IMR-90 (cell line): ENCODE data around the gene ADGRL1. TPM values are rescaled to one million over a fixed set of nuclear protein-coding genes. Genes with fewer than 3 reads are reported as not detected.

Experiments
- ATAC-seq: fragments of 200-7000 bp; cut with Tn5 transposase; 2 replicates; pipeline ENCODE4 v1.9.1; 2020; ENCODE audit warnings: low read depth, mild to moderate bottlenecking, moderate library complexity
- BruUV-seq: library from RNA; stranded (reverse); fragments of 400-500 nt; replicated peaks from 2 replicates; lab custom pipeline; 2021; lab: Mats Ljungman, UMichigan
- CTCF ChIA-PET: fragments of 300-600 bp; formaldehyde crosslinking; extraction: SDS; loops from one replicate; lab custom pipeline; 2021; ENCODE audit warnings: antibody characterized with exemption; lab: Yijun Ruan, JAX
- POLR2A ChIA-PET: fragments of 300-600 bp; sonication (Branson Sonifier 250); formaldehyde crosslinking; loops from one replicate; lab custom pipeline; 2022; ENCODE audit warnings: antibody characterized with exemption; ENCODE audit not compliant: unreplicated experiment; lab: Charles Lee
- DNase-seq: peaks from one replicate; pipeline ENCODE4 v3.0.0; 2013
- H2AFZ ChIP-seq: replicated peaks from 2 replicates; pipeline ENCODE3; 2013; ENCODE audit warnings: low read length, mild to moderate bottlenecking; ENCODE audit not compliant: poor library complexity
- H2AK5ac ChIP-seq: 2 replicates; pipeline ENCODE4 v1.6.1; 2013; ENCODE audit warnings: low read depth, low read length, inconsistent platforms
- H2AK9ac ChIP-seq: replicated peaks from 2 replicates; pipeline ENCODE3; 2013; ENCODE audit warnings: mild to moderate bottlenecking, low read depth, low read length, moderate library complexity; ENCODE audit not compliant: poor library complexity
- H2BK120ac ChIP-seq: 2 replicates; pipeline ENCODE4 v1.6.1; 2013; ENCODE audit warnings: low read depth, low read length, inconsistent platforms
- H2BK15ac ChIP-seq: 3 replicates; pipeline ENCODE4 v1.6.1; 2013; ENCODE audit warnings: low read depth, low read length, inconsistent platforms
- H2BK20ac ChIP-seq: 2 replicates; pipeline ENCODE4 v1.6.1; 2013; ENCODE audit warnings: low read depth, mild to moderate bottlenecking, inconsistent platforms, low read length, moderate library complexity
- H2BK5ac ChIP-seq: 2 replicates; pipeline ENCODE4 v1.6.1; 2013; ENCODE audit warnings: mild to moderate bottlenecking, low read depth, low read length, inconsistent platforms; ENCODE audit not compliant: poor library complexity, severe bottlenecking
- H3K14ac ChIP-seq: replicated peaks from 2 replicates; pipeline ENCODE4 v1.6.1; 2013; ENCODE audit warnings: low read depth, low read length, inconsistent platforms
- H3K18ac ChIP-seq: 2 replicates; pipeline ENCODE4 v1.6.1; 2013; ENCODE audit warnings: low read depth, low read length, control low read depth
- H3K23ac ChIP-seq: 2 replicates; pipeline ENCODE4 v1.6.1; 2013; ENCODE audit warnings: low read depth, low read length, inconsistent platforms
- H3K27ac ChIP-seq: 2 replicates; pipeline ENCODE4 v1.5.1; 2013; ENCODE audit warnings: mild to moderate bottlenecking, control low read depth, low read length; ENCODE audit not compliant: insufficient read depth
- H3K27me3 ChIP-seq: 2 replicates; pipeline ENCODE4 v1.6.1; 2013; ENCODE audit warnings: low read length; ENCODE audit not compliant: control insufficient read depth, insufficient read depth
- H3K36me3 ChIP-seq: 2 replicates; pipeline ENCODE4 v1.6.1; 2013; ENCODE audit warnings: low read length, mixed read lengths; ENCODE audit not compliant: control insufficient read depth, insufficient read depth
- H3K4ac ChIP-seq: 2 replicates; pipeline ENCODE4 v1.6.1; 2013; ENCODE audit warnings: low read depth, low read length, inconsistent platforms
- H3K4me1 ChIP-seq: 2 replicates; pipeline ENCODE4 v1.6.1; 2013; ENCODE audit warnings: low read length, mixed read lengths; ENCODE audit not compliant: control insufficient read depth, insufficient read depth
- H3K4me2 ChIP-seq: 2 replicates; pipeline ENCODE4 v1.6.1; 2013; ENCODE audit warnings: low read depth, mild to moderate bottlenecking, control low read depth, low read length, moderate library complexity
- H3K4me3 ChIP-seq: 2 replicates; pipeline ENCODE4 v1.5.1; 2013; ENCODE audit warnings: low read depth, mild to moderate bottlenecking, control low read depth, low read length, moderate library complexity; ENCODE audit not compliant: insufficient read depth
- H3K56ac ChIP-seq: 2 replicates; pipeline ENCODE4 v1.6.1; 2013; ENCODE audit warnings: low read length, inconsistent platforms; ENCODE audit not compliant: insufficient read depth; ENCODE audit errors: extremely low read depth
- H3K79me1 ChIP-seq, 2 experiments: 2 replicates each; pipeline ENCODE4 v1.6.1; 2013; ENCODE audit warnings: low read length in 2 of 2, inconsistent platforms in 1 of 2, low read depth in 1 of 2
- H3K9ac ChIP-seq: 2 replicates; pipeline ENCODE4 v1.6.1; 2013; ENCODE audit warnings: low read depth, low read length, control low read depth
- H3K9me1 ChIP-seq: 2 replicates; pipeline ENCODE4 v1.6.1; 2013; ENCODE audit warnings: low read length, inconsistent platforms; ENCODE audit not compliant: insufficient read depth
- H3K9me3 ChIP-seq: 2 replicates; pipeline ENCODE4 v1.6.1; 2013; ENCODE audit warnings: low read length; ENCODE audit not compliant: control insufficient read depth, insufficient read depth
- H4K20me1 ChIP-seq: 2 replicates; pipeline ENCODE4 v1.6.1; 2013; ENCODE audit warnings: low read length, inconsistent platforms; ENCODE audit not compliant: insufficient read depth
- H4K5ac ChIP-seq: 2 replicates; pipeline ENCODE4 v1.6.1; 2013; ENCODE audit warnings: mild to moderate bottlenecking, low read depth, low read length, control low read depth
- H4K8ac ChIP-seq, 2 experiments: 2 replicates each; pipeline ENCODE4 v1.6.1; 2013; ENCODE audit warnings: low read depth in 2 of 2, low read length in 2 of 2, control low read depth in 1 of 2, inconsistent platforms in 1 of 2
- H4K91ac ChIP-seq: 2 replicates; pipeline ENCODE4 v1.6.1; 2013; ENCODE audit warnings: low read depth, low read length, inconsistent platforms; ENCODE audit not compliant: insufficient read depth
- CEBPB ChIP-seq: IDR thresholded peaks from 2 replicates; pipeline ENCODE4 v1.6.1; 2012; ENCODE audit warnings: low read depth, low read length, improper control_type of control experiment
- CHD1 ChIP-seq: IDR thresholded peaks from 2 replicates; pipeline ENCODE4 v1.6.1; 2012; ENCODE audit warnings: low read depth, low read length, improper control_type of control experiment
- CTCF ChIP-seq: conservative IDR thresholded peaks from 2 replicates; pipeline ENCODE4 v1.5.1; 2012; ENCODE audit warnings: mild to moderate bottlenecking, low read depth, low read length, improper control_type of control experiment
- FOS ChIP-seq: fragments of 150-350 bp; IDR thresholded peaks from 2 replicates; pipeline ENCODE4 v1.6.1; 2016; ENCODE audit warnings: low read depth, low read length
- MAFK ChIP-seq: IDR thresholded peaks from 2 replicates; pipeline ENCODE4 v1.6.1; 2012; ENCODE audit warnings: low read depth, low read length, improper control_type of control experiment
- MAZ ChIP-seq: IDR thresholded peaks from 2 replicates; pipeline ENCODE4 v1.6.1; 2012; ENCODE audit warnings: low read depth, mild to moderate bottlenecking, low read length, improper control_type of control experiment, moderate library complexity, borderline replicate concordance
- MXI1 ChIP-seq: IDR thresholded peaks from 2 replicates; pipeline ENCODE4 v1.6.1; 2012; ENCODE audit warnings: low read depth, mild to moderate bottlenecking, low read length, moderate library complexity, borderline replicate concordance
- NFE2L2 ChIP-seq: fragments of 150-350 bp; IDR thresholded peaks from 2 replicates; pipeline ENCODE4 v1.6.1; 2016; ENCODE audit warnings: low read depth, mild to moderate bottlenecking, low read length
- POLR2A ChIP-seq: IDR thresholded peaks from 2 replicates; pipeline ENCODE4 v1.6.1; 2012; ENCODE audit warnings: mild to moderate bottlenecking, low read depth, low read length
- RAD21 ChIP-seq: IDR thresholded peaks from 2 replicates; pipeline ENCODE4 v1.6.1; 2012; ENCODE audit warnings: low read length, improper control_type of control experiment
- RCOR1 ChIP-seq: IDR thresholded peaks from 2 replicates; pipeline ENCODE4 v1.6.1; 2012; ENCODE audit warnings: mild to moderate bottlenecking, low read length, improper control_type of control experiment; ENCODE audit not compliant: insufficient replicate concordance
- RFX5 ChIP-seq: IDR thresholded peaks from 2 replicates; pipeline ENCODE4 v1.8.0; 2012; ENCODE audit warnings: low read depth, mild to moderate bottlenecking, low read length, moderate library complexity
- SMC3 ChIP-seq: fragments of 150-350 bp; IDR thresholded peaks from 2 replicates; pipeline ENCODE4 v1.6.1; 2016; ENCODE audit warnings: low read depth, mild to moderate bottlenecking, antibody characterized with exemption, low read length, moderate library complexity
- WGBS, 2 experiments: methylation state at CpG; one replicate each; pipeline versions ENCODE4 v1.1.5 to v1.1.7; 2013; ENCODE audit warnings: missing lambda C conversion rate in 2 of 2; ENCODE audit not compliant: insufficient read length in 1 of 2; ENCODE audit errors: extremely low coverage in 2 of 2; 5-methylcytosine and 5-hydroxymethylcytosine counted together
- dilution Hi-C: fragments of 300-500 bp; cut with HindIII; formaldehyde crosslinking; loops from one replicate; pipeline ENCODE4 v1.14.3; 2018; ENCODE audit warnings: low sequenced_read_pairs; ENCODE audit not compliant: unreplicated experiment
- in situ Hi-C: fragments of 300-500 bp; cut with MboI; formaldehyde crosslinking; loops from 3 replicates; pipeline ENCODE4 v1.14.3; 2019; ENCODE audit warnings: low sequenced_read_pairs, inconsistent platforms, mixed read lengths
- intact Hi-C: fragments of 100-400 bp; cut with micrococcal nuclease; formaldehyde crosslinking; loops from 2 replicates; pipeline ENCODE4 v1.10.0; 2022
- polyA plus RNA-seq, 3 experiments: library from polyadenylated mRNA; depleted of rRNA; stranded (reverse); fragments of >200 nt; gene quantifications; 2 replicates each; pipeline ENCODE4 v1.2.3, GENCODE V29; 2012; ENCODE audit warnings: low replicate concordance in 1 of 3
- total RNA-seq: library from RNA; depleted of rRNA; stranded (reverse); fragments of >200 nt; gene quantifications from 2 replicates; pipeline ENCODE4 v1.2.3, GENCODE V29; 2012
- TF ChIP-seq, protein P1 (sequence below): fragments of 150-350 bp; IDR thresholded peaks from 2 replicates; pipeline ENCODE4 v1.6.1; 2016; ENCODE audit warnings: low read depth, mild to moderate bottlenecking, low read length, moderate library complexity, borderline replicate concordance

Gene ADGRL1
- total and polyA plus RNA-seq, 2 of the 4 experiments (the other 2 are of a cell fraction): 0.72 to 2.2 TPM

DNA sequence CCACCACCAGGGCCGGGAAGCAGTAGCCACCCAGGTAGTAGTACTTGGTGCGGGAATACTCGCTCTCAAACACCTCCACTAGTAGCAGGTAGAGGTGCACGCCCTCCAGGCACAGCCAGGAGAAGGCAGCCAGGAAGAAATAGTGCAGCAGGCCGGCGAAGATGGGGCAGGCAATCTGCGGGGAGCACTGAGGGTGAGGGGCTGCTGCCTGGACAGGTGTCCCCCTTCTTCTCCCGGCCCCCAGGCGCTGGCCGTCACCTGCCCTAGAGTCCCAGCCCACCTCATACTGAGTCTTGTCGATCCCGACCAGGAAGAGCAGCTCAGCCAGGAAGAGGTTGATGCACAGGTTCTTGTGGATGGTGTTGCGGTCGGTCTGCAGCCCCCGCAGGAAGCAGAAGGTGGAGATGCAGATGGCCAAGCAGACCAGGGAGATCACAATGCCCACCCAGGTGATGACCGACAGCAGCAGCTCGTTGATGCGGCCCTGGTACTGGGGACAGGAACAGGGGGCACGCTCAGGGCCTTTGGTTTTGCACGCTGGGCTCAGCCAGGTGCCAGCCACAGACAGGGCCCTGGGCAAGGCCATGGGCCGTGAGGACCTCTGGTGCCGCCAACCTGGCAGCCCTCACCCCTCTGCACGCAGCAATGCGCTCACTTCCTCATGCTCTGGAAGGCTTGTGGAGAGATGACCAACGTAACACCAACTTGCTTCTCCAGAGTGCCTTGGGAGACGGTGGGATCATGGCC lies 48.8 kb downstream of the ADGRL1 start:
- Histone ChIP-seq H3K18ac (no peak overlapping the region), H2BK5ac (no peak overlapping the region), H3K9me3 (no peaks in the 10 kb centered on the region), H3K27ac (no peak overlapping the region), H2AK9ac (no peak overlapping the region), H3K4me2 (no peak overlapping the region), H4K5ac (no peak overlapping the region), H2AFZ (no peak overlapping the region), H3K56ac (no peak overlapping the region), H3K4ac (no peak overlapping the region), H3K27me3 (no peaks in the 10 kb centered on the region), H3K9ac (no peak overlapping the region), H4K20me1 (no peaks in the 10 kb centered on the region), H3K36me3 (peaks cover 7% of the 10 kb centered on the region), H3K14ac (no peak overlapping the region), H3K79me1 (no peaks in the 10 kb centered on the region), H4K91ac (no peak overlapping the region), H2AK5ac (no peak overlapping the region), H3K4me3 (no peak overlapping the region), H2BK20ac (no peak overlapping the region), H3K23ac (no peak overlapping the region), H4K8ac (no peak overlapping the region), H3K4me1 (no peaks in the 10 kb centered on the region), H2BK15ac (no peak overlapping the region), H3K9me1 (no peaks in the 10 kb centered on the region), H2BK120ac (no peak overlapping the region)
- CTCF ChIA-PET: no interaction called here
- POLR2A ChIA-PET: no interaction called here
- 98% methylated on average over 8 of the region's 26 CpGs; no CpG with 5 or more reads in 1 of the 2 experiments for WGBS, 2 experiments
- intact Hi-C loops: no loop called here
- in situ Hi-C loops: no loop called here
- TF ChIP-seq SMC3 (no peak), NFE2L2 (no peak), CTCF (no peak), FOS (no peak), RFX5 (no peak), MAZ (no peak), MXI1 (no peak), POLR2A (no peak), RAD21 (no peak), MAFK (no peak), RCOR1 (no peak), CEBPB (no peak), CHD1 (no peak)
- TF ChIP-seq, protein P1, sequence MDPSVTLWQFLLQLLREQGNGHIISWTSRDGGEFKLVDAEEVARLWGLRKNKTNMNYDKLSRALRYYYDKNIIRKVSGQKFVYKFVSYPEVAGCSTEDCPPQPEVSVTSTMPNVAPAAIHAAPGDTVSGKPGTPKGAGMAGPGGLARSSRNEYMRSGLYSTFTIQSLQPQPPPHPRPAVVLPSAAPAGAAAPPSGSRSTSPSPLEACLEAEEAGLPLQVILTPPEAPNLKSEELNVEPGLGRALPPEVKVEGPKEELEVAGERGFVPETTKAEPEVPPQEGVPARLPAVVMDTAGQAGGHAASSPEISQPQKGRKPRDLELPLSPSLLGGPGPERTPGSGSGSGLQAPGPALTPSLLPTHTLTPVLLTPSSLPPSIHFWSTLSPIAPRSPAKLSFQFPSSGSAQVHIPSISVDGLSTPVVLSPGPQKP: no peak
- dilution Hi-C loops: no loop called here
- no peak for ATAC-seq
- no TSS peak for BruUV-seq
- DNase-seq: no peak
